Stimulated activated CD4-positive, alpha-beta T cell treated with anti-CD3 and anti-CD28 coated beads, Interleukin-12 subunit alpha, Interleukin-12 subunit beta, amount 100 ng/mL, for 4 hours (primary cell): ENCODE results near the gene DMAC2L.
"Not testable (repeated sequence)": the region's sequence is repeated elsewhere in the genome, so short reads cannot be mapped to it uniquely, and the experiment has no call there.

Source experiments
- DNase-seq: peaks from one replicate; pipeline ENCODE4 v3.0.0-alpha.2; 2020

Gene DMAC2L, protein sequence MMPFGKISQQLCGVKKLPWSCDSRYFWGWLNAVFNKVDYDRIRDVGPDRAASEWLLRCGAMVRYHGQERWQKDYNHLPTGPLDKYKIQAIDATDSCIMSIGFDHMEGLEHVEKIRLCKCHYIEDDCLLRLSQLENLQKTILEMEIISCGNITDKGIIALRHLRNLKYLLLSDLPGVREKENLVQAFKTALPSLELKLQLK

DNA sequence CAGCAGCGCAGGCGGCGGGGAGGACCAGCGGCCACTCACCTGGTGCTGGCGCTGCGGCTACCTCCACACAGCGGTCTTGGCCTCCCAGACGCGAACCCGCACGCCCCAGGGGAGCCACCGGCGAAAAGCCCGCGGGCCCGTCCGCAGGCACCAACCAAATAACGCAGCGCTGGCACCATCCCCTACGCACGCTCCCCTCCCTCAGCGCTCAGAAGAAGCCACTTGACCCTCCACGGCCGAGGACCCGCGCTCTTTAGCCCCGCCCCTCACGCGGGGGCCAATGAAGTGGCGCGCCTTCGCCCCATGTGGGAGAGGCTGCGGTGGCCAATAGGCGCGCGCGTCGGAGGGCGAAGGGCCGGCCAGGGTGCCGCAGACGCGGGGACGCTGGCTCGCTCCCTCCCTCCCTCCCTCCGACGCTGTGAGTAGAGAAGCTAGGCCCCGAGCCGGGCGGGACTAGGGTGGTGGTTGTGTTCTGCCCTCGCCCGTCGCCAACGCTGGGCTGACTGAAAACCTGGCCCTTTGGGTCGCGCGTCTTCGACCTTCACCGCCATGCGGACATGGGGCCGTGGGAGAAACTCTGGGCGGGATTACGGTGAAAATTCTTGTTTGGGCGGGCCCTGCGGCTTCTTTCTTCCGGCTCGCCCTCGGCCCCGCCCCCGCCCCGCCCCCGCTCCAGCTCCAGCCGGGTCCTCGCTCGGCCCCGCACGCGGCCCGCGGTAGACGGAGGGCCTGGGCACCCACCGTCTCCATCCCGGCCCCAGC lies at the start of gene DMAC2L, which contains the start of gene L2HGDH:
TSS of gene DMAC2L (plus strand) at position 353 of the 762 bp plus-strand sequence. CDS start 9,164 bp downstream, outside the sequence.
TSS of gene L2HGDH (minus strand) at position 258 of the 762 bp plus-strand sequence. CDS start at position 179, 79 bp downstream.
- DNase-seq, result peak; percentile 86

DNA sequence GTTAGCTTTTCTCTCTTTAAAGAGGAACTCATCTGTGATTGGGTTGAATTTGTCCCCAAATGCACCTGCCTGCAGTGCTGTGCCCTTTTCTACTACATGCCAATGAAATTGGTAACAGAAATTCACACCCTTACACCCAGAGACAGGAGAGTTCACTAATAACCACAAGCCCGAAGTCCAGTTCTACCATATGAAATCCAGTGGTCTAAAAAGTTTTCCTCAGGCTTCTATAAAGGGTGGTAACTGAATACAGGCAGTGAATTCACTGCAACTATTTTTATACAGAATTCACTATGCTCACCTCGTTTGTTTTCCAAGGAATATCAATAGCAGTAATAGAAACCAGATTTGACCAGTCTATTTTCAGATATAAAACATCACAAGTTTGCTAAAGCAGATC lies 49.3 kb upstream of the DMAC2L start:
- no peak for DNase-seq

DNA sequence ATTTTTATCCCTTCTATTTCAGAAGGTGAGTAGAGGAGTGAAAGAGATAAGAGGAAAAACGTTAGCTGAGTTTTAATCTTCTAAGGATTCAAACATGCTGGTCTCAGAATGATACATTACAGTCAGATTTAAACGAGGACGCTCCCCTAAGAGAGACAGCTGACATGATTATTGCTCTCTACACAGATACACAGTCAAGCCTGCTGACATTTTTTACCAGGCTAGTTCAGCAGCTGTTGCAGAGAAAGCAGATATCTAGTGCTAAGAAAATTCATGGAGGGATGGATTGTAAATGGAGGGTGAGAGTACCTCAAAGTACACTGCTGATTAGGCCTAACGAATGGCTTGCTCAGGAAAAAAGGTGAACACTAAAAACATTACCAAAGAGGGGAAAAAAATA lies 48.8 kb upstream of the DMAC2L start:
- DNase-seq, result no peak

DNA sequence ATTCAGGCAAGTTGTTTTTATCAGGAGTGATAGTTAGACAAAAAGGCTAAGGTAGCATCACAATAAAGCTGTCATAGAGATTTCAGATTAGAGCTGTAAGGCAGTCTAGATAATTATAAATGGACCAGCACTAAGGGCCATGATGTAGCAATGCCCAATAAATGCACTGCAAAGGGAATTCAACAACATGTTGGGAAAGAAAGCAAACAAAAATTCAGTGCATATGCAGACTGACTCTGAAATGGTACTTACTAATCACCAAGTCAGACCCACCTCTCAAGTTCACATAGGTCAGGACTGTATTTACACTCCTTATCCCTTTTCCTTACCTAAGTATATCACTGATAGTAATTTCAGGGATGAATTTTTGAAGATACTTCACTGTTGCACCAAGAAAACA lies 47.1 kb upstream of the DMAC2L start:
- DNase-seq, result no peak

DNA sequence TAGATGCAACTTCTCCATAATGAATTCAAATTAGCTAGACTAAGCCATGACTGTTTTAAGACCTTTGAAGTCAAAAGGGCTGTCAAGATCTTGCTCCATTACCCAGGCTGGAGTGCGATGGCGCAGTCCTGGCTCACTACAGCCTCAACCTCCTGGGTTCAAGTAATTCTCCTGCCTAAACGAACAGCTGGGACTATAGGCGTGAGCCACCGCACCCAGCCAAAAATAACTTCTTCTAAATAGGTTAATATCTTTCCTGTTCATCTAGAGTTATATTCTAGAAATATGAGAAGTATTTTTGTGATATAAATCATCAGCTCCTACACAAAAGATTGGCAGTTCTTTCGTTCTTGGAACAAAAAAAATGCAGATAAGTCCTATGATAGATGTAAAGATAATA lies 41.2 kb upstream of the DMAC2L start:
- no peak for DNase-seq

DNA sequence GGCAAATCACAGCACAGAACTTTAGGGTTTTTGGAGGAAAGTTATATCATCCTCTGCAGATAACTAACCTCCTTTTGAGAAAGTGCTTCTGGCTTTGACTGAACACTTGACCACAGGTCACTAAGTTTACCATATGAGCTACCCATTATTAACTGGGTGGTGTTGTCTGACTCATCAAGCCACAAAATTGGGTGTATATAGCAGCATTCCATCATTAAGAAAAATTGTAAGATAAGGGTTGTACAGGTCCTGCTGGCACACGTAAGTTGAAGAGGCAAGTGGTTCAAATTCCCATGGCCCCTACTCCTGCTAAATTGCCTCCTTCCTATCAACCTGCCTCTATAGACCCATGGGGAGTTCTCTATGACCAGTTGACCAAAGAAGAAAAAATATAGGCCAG lies 39.6 kb upstream of the DMAC2L start:
- DNase-seq, result no peak

DNA sequence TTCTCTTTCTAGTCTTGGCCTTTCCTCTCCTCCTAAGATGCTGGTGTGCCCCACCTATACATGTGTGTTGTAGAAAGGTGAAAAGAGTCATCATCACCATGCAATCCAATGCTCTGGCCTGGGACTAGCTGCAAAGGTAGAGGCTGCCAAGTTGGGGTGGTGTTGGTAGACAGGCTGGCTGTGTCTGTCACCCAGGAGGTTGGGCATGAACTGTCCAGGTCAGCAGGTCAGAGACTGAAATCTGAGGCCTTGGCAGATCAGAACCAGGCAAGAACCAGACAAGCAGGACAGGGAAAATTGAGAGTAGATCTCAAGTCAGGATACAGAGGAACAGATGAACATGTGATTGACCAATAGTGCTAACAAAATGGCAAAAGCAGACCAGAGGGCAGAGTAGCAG lies 26.3 kb upstream of the DMAC2L start:
- DNase-seq, result no peak

DNA sequence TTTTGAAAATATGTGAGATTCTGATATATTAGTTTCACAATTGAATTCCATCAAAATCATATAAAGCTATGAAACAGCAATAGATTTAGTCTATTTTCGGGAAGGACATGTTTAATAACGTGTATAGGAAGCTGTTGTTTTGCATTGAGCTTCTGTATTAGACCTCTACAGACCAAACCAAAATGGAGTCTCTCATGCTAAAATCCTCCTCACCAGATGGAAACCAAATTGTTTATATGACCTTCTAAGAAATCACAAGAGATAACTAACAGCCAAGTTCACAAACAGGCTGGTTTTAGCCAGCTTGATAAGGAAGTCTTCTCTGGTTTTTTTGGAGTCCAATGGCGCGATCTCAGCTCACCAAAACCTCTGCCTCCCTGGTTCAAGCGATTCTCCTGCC lies 24.0 kb upstream of the DMAC2L start:
- no peak for DNase-seq

DNA sequence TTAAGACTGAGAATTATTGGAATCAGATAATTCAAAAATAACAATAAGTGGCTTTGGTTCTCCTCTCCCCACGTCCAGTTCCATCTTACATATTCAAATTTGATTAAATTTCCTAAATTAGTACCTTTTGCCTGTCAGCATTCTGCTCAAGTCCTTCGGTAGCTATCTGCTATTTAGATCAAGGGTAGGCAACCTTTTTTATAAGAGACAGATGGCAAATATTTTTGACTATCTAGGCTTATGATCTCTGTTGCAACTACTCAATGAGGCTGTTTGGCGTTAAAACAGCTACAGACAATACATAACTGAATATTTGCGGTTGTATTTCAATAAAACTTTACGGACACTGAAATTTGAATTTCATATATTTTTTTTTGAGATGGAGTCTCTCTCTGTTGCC lies 21.8 kb upstream of the DMAC2L start:
- DNase-seq, result no peak

DNA sequence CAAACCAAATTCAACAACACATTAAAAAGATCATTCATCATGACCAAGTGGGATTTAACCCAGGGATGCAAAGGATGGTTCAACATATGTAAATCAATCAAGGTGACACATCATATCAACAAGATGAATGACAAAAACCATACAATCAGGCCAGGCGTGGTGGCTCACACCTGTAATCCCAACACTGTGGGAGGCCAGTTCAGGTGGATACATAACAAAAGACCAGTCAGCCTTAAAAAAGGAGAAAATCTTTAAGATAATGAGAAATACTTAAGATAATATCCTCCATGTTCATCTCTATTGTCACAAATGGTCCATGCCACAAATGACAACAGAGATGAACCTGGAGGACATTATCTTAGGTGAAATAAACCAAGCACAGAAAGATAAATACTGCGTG lies 12.5 kb upstream of the DMAC2L start:
- DNase-seq, result no peak

DNA sequence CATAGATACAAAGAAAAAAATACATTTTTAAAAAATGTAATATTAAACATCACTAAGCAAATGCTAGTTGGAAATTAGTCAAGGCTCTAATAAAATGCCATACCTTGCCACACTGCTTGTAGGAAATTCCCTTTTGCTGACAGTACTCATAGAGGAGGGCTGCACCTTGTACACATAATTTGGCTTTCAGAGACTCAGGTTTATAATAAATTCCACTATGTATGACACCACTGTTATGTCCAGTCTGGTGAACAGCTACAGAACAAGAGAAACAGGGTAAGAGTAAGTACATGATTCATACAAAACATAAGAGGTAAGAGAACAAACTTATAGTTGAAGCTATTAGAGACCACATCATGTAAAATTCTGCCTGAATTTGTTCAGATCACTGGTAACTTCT lies 10.2 kb upstream of the DMAC2L start:
- no peak for DNase-seq

DNA sequence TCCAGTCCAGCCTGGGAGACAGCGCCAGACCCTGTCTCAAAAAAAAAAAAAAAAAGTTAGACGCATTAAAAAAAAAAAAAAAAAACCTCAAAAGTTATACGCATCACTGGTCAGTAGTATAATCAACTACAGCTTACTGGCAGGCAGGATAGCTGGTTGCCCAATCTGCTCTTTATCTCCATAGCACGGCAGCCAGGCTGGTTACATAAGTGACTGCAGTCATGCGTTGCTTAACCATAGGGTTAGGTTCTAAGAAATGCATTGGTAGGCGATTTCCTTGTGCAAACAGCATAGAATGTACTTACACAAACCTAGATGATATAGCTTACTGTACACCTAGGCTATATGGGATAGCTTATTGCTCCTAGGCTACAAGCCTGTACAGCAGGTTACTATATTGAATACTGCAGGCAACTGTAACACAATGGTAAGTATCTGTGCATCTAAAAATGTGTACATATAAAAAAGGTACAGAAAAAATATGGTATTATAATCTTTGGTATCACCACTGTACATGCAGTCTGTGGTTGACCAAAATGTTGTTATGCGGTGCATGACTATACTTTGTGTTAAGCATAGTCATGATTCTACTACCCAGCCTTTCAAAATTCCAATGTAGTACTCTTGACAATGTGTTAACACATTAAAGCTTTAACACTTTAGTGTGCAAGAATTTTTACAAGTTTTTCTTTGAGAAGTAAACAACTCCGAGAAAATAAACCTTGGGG lies 8.2 kb upstream of the DMAC2L start:
- DNase-seq, result no peak

DNA sequence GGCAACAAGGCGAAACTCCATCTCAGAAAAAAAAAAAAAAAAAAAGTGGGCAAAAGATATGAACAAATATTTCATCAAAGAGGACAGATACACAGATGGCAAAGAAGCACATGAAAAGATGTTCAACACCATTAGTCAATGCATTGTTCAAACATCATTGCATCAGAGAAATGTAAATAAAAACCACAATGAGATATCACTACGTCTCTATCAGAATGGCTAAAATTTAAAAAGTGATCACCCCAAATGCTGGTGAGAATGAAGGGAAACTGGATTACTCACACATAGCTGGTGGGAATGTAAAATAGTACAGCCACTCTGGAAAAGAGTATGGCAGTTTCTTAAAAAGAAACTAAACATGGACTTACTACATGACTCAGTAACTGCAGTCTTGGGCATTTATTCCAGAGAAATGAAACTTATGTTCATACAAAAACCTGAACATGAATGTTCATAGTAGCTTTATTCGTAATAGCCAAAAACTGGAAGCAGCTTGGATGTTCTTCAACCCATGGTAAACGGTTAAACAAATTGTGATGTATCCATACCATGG lies 3.7 kb upstream of the DMAC2L start:
- no peak for DNase-seq

DNA sequence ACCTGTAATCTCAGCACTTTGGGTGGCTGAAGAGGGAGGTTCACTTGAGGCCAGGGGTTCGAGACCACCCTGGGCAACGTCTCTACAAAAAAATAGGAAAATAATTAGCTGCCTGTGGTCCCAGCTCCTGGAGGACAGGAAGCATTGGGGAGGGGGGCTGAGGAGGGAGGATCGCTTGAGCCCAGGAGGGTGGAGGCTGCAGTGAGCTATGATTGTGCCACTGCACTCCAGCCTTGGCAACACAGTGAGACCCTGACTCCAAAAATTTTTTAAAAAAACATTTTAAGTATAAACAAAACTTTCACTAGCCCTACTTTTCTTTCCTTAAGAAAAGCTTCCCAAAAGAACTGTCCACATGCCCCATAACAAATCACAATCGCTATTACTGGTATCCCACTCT lies 1.7 kb upstream of the DMAC2L start:
- DNase-seq, result no peak

DNA sequence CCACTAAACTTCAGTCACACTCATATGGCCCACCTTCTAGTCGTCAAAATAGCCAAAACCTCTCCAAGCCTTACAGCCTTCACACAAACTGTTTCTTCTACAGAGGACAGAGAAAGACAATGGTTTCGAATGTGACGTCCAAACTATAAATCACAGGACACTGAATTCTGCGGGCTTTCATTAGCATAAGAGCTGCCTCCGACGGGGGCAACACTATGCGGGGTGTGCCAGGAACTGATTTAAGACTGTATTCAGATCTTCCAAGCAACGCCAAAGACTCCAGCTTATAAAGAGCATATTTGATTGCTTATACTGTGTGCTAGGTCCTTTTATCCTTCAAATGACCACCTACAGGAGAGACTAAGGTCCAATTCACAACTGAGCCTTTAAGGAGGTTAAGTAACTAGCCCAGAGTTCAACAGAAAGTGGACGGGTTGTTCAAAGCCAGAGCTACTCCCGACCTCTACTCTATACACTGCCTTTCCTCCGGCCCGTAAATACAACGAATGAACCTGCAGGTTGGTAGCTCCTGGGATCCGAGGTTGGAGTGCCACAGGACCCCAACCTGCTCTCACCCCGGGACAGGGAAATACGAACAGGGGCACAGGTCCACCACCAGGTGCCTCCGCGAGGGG lies 670 bp upstream of the DMAC2L start:
- DNase-seq, result no peak

DNA sequence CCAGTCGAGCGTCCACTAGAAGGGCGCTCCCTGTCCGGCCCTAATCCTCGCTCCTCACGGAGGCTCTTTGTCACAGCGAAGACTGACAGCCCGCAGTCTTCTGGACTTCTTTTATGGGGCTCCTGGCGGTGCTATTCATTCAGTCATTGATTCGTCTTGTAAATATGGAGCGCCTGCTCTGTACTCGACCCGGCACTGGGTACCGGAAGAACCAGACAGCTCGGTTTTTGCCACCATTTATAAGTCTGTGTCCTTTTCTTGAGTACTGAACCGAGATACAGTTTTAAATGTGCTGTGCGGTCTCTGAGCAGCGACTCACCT lies 570 bp downstream of the DMAC2L start:
- no peak for DNase-seq

DNA sequence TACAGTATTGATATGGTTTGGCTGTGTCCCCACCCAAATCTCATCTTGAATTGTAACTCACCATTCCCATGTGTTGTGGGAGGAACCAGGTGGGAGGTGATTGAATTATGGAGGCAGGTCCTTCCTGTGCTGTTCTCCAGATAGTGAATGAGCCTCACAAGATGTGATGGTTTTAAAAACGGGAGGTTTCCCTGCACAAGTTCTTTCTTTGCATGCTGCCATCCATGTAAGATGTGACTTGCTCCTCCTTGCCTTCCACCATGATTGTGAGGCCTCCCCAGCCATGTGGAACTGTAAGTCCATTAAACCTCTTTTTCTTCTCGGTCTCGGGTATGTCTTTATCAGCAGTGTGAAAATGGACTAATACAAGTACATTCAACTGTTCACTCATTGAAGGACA lies 2.0 kb downstream of the DMAC2L start:
- not testable (repeated sequence) for DNase-seq

DNA sequence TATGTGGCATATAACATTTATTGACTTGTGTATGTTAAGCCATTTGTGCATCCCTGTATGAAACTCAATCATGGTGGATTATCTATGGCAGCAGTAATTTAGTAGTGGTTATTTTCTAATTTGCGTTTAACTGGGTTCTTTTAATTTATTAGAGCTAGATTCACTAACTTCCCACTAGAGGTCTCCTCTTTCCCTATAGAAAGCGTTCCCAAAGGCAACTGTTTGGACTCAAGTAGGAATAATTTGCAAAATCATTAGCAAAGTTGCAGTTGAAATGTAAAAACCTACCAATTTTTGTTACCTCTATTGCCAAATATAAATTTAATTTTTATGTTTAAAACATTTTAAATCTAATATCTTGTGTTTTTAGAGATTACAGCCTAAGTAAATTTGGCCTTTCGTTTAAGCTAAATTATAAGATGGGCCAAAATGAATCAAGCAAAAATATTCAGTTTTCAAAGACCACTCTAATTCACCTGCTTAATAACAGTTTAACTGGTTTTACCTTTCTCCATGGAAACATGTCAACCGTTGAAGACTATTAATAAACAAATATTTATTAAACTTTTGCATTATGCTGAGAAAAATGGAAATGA lies 6.0 kb downstream of the DMAC2L start:
- DNase-seq, result no peak

DNA sequence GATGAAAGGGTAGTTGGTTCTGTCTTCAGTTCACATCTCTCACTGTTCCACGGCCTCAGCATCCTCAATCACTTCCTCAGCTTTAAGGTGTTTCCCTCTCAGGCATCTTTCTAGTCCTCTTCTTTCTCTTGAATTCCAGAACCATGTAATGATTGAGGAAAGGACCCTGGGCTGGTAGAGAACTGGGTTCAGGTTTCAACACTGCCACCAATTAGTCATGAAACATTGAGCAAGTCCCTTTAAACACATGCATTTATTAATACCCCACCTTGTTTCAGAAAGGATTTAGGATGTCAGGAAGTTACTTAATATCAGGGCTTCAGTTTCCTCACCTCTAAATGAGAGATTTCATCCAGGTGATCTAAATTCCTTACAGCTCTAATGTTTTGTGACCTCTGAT lies 7.2 kb downstream of the DMAC2L start:
- no peak for DNase-seq

DNA sequence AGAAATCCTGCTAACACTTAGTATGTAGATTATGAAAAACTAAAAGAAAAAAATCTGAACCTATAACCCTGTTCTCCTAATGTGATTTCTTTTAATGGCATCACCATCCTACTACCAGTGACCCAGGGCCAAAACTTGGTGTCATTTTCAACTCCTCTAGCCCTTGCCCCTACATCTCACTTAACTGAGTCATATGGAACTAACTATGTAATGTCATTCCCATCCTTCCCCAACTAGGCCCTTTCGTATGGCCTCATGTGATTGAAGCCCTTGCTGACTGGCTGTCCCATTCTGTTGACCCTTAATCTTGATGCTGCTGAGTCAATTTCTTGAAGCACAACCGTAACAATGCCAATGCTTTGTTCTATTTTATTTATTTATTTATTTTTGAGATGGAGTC lies 7.6 kb downstream of the DMAC2L start:
- DNase-seq, result no peak

DNA sequence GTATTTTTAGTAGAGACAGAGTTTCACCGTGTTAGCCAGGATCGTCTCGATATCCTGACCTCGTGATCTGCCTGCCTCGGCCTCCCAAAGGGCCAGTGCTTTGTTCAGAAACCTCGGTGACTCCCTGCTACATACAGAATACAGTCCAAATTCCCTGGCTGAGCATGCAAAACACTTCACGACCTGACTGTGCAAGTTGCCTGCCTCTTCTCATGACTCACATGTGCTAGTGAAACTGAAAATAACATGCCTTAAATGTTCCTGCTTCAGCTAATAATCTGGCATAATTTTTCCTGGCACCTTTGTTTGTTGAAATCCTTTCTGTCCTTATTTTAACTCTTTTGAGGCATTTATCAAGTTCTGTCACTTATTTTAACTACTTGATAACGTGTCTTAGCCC lies 8.2 kb downstream of the DMAC2L start:
- DNase-seq, result no peak

DNA sequence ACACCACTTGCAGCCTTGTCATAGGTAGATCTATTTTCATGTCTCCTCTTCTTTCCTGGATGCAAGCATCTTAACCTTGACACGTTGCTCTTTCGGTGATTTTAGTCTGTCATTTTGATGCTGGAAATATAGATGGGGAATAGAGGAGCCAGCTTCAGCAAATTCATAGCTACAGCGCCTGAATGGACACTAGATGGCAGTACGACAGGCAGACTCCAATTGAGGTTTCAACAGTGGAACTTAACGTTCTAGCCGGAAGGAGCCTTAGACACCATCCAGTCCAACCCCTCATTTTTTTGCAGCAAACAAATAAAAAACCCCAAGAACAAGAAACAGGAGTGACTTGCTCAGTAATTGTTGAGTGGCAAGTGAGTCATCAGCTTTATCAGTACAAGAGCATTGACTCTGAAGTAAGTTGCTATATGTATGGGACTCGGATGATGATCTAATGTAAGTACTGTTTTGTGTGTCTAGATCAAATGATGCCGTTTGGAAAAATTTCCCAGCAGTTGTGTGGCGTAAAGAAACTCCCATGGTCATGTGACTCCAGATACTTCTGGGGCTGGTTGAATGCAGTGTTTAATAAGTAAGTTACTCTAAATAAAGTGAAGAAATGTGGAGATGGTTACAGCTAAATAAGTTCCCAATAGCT lies 9.0 kb downstream of the DMAC2L start:
- no peak for DNase-seq
